HEK293 (cell line): ENCODE data around the gene GPR84.

Experiments
- CTCF ChIA-PET: fragments of 350-600 bp; formaldehyde crosslinking; extraction: SDS; loops from one replicate; lab custom pipeline; 2021; ENCODE audit warnings: antibody characterized with exemption; lab: Yijun Ruan, JAX
- POLR2A ChIA-PET: fragments of 300-600 bp; formaldehyde crosslinking; extraction: SDS; loops from one replicate; lab custom pipeline; 2020; ENCODE audit warnings: antibody characterized with exemption, inconsistent platforms; lab: Yijun Ruan, JAX
- H3K27ac ChIP-seq: fragments of 200-500 bp; sonication (Bioruptor generic); 2 replicates; pipeline ENCODE4 v1.5.1; 2014; ENCODE audit warnings: low read depth, low read length, control low read depth, inconsistent platforms; ENCODE audit errors: extremely low read depth
- H3K36me3 ChIP-seq, 2 experiments: fragments of 200-500 bp in 1 of 2; sonication (Bioruptor generic) in 1 of 2; 1 replicate in 1 of 2; 2 replicates in 1 of 2; pipeline ENCODE4 v1.5.1; 2014 to 2017; ENCODE audit warnings: inconsistent platforms in 2 of 2, low read length in 2 of 2; ENCODE audit not compliant: control insufficient read depth in 2 of 2, insufficient read depth in 1 of 2
- H3K4me1 ChIP-seq: fragments of 200-500 bp; sonication (Bioruptor generic); 2 replicates; pipeline ENCODE4 v1.5.1; 2014; ENCODE audit warnings: mild to moderate bottlenecking, low read length, inconsistent platforms; ENCODE audit not compliant: control insufficient read depth, insufficient read depth
- H3K4me3 ChIP-seq: 2 replicates; pipeline ENCODE4 v1.5.1; 2011; ENCODE audit warnings: low read depth, mild to moderate bottlenecking, control low read depth, low read length, moderate library complexity
- H3K9me3 ChIP-seq: fragments of 200-500 bp; sonication (Bioruptor generic); 2 replicates; pipeline ENCODE4 v1.5.1; 2014; ENCODE audit warnings: low read depth, low read length, inconsistent platforms; ENCODE audit not compliant: control insufficient read depth, insufficient read depth
- CTCF ChIP-seq: fragments of 450-650 bp; formaldehyde crosslinking; IDR thresholded peaks from 2 replicates; pipeline ENCODE4 v1.5.1; 2016; ENCODE audit warnings: missing biosample characterization, missing genetic modification characterization
- PATZ1 ChIP-seq: fragments of 450-650 bp; formaldehyde crosslinking; IDR thresholded peaks from 2 replicates; pipeline ENCODE4 v1.5.1; 2016; ENCODE audit warnings: missing biosample characterization, missing genetic modification characterization
- PRDM1 ChIP-seq: fragments of 450-650 bp; formaldehyde crosslinking; IDR thresholded peaks from 2 replicates; pipeline ENCODE4; 2016; ENCODE audit warnings: missing biosample characterization, missing genetic modification characterization
- REST ChIP-seq: fragments of 450-650 bp; formaldehyde crosslinking; IDR thresholded peaks from 2 replicates; pipeline ENCODE4 v1.5.1; 2016; ENCODE audit warnings: missing biosample characterization, missing genetic modification characterization
- ZBTB11 ChIP-seq: fragments of 450-650 bp; formaldehyde crosslinking; conservative IDR thresholded peaks from 2 replicates; pipeline ENCODE4 v1.5.1; 2016; ENCODE audit warnings: low read depth, missing biosample characterization, missing genetic modification characterization
- ZNF335 ChIP-seq: fragments of 450-650 bp; formaldehyde crosslinking; conservative IDR thresholded peaks from 2 replicates; pipeline ENCODE4 v1.5.1; 2016; ENCODE audit warnings: missing biosample characterization, missing genetic modification characterization
- ZNF366 ChIP-seq: fragments of 450-650 bp; formaldehyde crosslinking; conservative IDR thresholded peaks from 2 replicates; pipeline ENCODE4 v1.5.1; 2016; ENCODE audit warnings: missing biosample characterization, missing genetic modification characterization
- ZNF394 ChIP-seq: fragments of 450-650 bp; formaldehyde crosslinking; IDR thresholded peaks from 2 replicates; pipeline ENCODE4 v1.5.1; 2016; ENCODE audit warnings: missing biosample characterization, missing genetic modification characterization, mild to moderate bottlenecking, moderate library complexity, borderline replicate concordance
- ZNF610 ChIP-seq: fragments of 450-650 bp; formaldehyde crosslinking; IDR thresholded peaks from 2 replicates; pipeline ENCODE4 v1.5.1; 2016; ENCODE audit warnings: missing biosample characterization, missing genetic modification characterization, borderline replicate concordance
- TF ChIP-seq, protein P1 (sequence below): fragments of 450-650 bp; formaldehyde crosslinking; IDR thresholded peaks from 2 replicates; pipeline ENCODE4 v1.5.1; 2017; ENCODE audit warnings: missing biosample characterization, missing genetic modification characterization
- TF ChIP-seq, protein P2 (sequence below): fragments of 450-650 bp; formaldehyde crosslinking; IDR thresholded peaks from 2 replicates; pipeline ENCODE4 v1.5.1; 2016; ENCODE audit warnings: missing biosample characterization, missing genetic modification characterization

The GPR84 gene

GRCh38 chr12:54356228-54356627 lies 8.1 kb downstream of the GPR84 start:
- TF ChIP-seq ZNF335 (tag by site-specific recombination): no peak
- TF ChIP-seq REST: peak; percentile 44; the same call in 1 of the 2 replicates
- H3K9me3 ChIP-seq: no peaks in the 10 kb centered on the region
- H3K27ac ChIP-seq: no peak overlapping the region
- CTCF ChIA-PET: interaction anchor here (0.5 to 8.8 kb wide), 10 partner anchors 9 to 418 kb away, joined by 3 to 137 read pairs (median 6); partner anchors contain the start of gene COPZ1
- H3K4me3 ChIP-seq: no peak overlapping the region
- H3K4me1 ChIP-seq: peaks cover 30% of the 10 kb centered on the region
- peaks cover 0 to 4% of the 10 kb centered on the region in 2 experiments; a peak in 1 of 3 replicates for H3K36me3 ChIP-seq
- POLR2A ChIA-PET: interaction anchor here (0.9 kb wide), 1 partner anchor 31 kb away, joined by 4 read pairs; the partner anchor contains the start of gene COPZ1

DNA sequence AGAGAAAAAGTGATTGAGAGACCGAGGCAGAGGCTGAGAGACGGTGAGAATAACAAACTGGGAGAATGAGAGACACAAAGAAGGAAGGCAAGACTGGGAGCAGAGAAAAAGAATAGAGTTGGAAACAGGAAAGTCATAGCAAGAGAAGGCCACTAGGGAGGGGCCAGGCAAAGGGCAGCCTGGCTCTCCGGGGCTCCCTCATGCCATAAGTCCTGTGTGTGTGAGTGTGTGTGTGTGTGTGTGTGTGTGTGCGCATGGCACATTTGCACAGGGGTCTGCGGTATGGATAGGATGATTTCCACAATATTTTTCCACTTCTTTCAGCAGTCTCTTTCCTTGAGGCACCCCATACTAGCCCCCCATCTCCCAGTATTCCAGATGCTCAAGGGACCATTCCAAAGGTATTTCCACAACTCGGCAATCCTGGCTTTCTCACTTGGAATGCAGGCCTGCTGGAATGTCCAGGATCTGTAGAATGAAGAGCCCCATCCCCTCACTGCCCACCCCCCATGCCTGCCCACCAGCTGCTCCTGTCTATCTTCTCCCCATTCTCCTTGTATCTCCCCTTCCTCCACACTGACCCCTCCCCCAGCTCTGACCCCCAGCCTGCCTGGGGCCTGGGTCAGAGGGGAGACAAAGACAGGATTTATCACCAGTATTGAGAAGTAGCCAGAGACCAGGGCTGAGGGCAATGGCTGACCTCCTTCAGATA lies 9.0 kb downstream of the GPR84 start:
- ChIA-PET POLR2A (interaction anchor here (0.7 kb wide), 1 partner anchor 8 kb away, joined by 3 read pairs; no protein-coding TSS in a partner anchor), CTCF (interaction anchor here (0.8 to 8.8 kb wide), 6 partner anchors 15 to 134 kb away, joined by 3 to 137 read pairs (median 6); no protein-coding TSS in a partner anchor)
- H3K4me3 ChIP-seq: no peak overlapping the region
- H3K27ac ChIP-seq: no peak overlapping the region
- H3K9me3 ChIP-seq: no peaks in the 10 kb centered on the region
- TF ChIP-seq ZNF610 (tag by site-specific recombination): no peak
- TF ChIP-seq PRDM1 (tag by site-specific recombination): 0 out of 2 replicates have a peak, but pooled peaks have one; percentile 21
- TF ChIP-seq ZBTB11 (tag by site-specific recombination): no peak
- TF ChIP-seq, protein P1, sequence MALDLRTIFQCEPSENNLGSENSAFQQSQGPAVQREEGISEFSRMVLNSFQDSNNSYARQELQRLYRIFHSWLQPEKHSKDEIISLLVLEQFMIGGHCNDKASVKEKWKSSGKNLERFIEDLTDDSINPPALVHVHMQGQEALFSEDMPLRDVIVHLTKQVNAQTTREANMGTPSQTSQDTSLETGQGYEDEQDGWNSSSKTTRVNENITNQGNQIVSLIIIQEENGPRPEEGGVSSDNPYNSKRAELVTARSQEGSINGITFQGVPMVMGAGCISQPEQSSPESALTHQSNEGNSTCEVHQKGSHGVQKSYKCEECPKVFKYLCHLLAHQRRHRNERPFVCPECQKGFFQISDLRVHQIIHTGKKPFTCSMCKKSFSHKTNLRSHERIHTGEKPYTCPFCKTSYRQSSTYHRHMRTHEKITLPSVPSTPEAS: peak; percentile 58
- TF ChIP-seq ZNF366 (tag by site-specific recombination): no peak
- TF ChIP-seq PATZ1: no peak
- TF ChIP-seq, protein P2, sequence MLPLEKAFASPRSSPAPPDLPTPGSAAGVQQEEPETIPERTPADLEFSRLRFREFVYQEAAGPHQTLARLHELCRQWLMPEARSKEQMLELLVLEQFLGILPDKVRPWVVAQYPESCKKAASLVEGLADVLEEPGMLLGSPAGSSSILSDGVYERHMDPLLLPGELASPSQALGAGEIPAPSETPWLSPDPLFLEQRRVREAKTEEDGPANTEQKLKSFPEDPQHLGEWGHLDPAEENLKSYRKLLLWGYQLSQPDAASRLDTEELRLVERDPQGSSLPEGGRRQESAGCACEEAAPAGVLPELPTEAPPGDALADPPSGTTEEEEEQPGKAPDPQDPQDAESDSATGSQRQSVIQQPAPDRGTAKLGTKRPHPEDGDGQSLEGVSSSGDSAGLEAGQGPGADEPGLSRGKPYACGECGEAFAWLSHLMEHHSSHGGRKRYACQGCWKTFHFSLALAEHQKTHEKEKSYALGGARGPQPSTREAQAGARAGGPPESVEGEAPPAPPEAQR: no peak
- TF ChIP-seq ZNF394 (tag by site-specific recombination): no peak
- peak; percentile 49; the same call in 1 of the 2 replicates for TF ChIP-seq CTCF (tag by site-specific recombination)
- peaks cover 26% of the 10 kb centered on the region for H3K4me1 ChIP-seq
- H3K36me3 ChIP-seq: peaks cover 0 to 13% of the 10 kb centered on the region in 2 experiments; a peak in 1 of 3 replicates
